ENCODE data around the gene ARHGAP26. TPM values are rescaled to one million over a fixed set of nuclear protein-coding genes. Genes with fewer than 3 reads are reported as not detected.

ARHGAP26 gene
- total RNA-seq, 1 donor: 1.7 TPM

DNA sequence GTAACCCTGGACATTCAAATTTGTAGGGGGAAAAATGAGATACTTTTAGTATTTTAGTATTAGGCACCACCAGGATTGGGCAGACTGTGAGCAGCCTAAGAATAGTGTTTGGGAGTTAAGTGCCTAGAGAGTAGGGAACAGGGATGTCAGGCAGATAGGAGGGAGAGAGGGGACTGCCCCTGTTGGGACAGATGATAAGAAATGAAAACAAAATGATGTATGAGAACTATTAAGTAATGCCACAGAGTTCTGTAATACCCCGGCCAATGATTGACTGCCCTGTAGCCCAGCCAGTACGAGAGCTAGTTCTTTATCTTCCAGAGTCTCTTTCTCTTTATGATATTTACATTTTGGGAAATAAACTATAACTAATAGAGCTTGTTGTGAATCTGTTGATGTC is 24.4 kb downstream of the ARHGAP26 start:
- TF ChIP-seq CTCF (IDR thresholded peaks at IDR 0.05; ENCODE audit: insufficient read depth, low read depth, low read length): no peak
- no peak for DNase-seq (ENCODE audit: low read depth)
- H3K4me3 ChIP-seq (ENCODE audit: low read depth, low read length): no peak overlapping the region

- no peak for DNase-seq (ENCODE audit: low read depth)
- H3K4me3 ChIP-seq (ENCODE audit: low read depth, low read length): no peak overlapping the region
- no peak for TF ChIP-seq CTCF (IDR thresholded peaks at IDR 0.05; ENCODE audit: insufficient read depth, low read depth, low read length)
Observed at GRCh38 chr5:142795251-142795650, 25.1 kb downstream of the ARHGAP26 start.

DNA sequence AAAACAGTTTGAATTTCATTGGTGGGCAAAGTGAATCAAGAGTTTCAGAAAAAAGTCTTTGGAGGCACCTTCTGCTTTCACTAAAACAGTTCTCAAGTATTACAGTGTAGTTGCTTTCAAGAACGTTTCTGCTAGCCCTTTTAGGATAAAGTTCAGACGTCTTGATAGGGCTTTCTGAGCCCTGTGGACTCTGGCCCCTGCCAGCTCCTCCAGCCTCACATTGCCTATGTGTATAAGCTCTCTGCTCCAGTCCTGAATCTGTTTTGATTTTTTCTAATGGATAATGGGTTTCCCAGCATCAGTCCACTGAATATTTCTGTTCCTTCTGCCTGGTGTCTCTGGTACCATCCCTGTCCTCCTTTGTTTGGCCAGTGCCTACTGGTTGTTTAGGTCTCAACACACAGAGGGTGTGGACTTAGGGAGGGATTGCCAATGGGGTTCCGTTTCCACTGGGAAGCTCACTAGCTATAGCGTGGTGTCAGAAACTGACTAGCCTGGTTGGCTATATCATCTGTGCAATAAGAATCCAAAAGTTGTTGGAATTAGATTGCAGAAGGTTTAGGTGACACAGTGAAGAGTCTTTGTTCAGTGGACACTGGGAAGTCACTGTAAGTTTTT is 26.4 kb downstream of the ARHGAP26 start:
- DNase-seq (ENCODE audit: low read depth): no peak
- TF ChIP-seq CTCF (IDR thresholded peaks at IDR 0.05; ENCODE audit: insufficient read depth, low read depth, low read length): no peak
- no peak overlapping the region for H3K4me3 ChIP-seq (ENCODE audit: low read depth, low read length)

GRCh38 chr5:142797420-142797819 is 27.2 kb downstream of the ARHGAP26 start:
- no peak for TF ChIP-seq CTCF (IDR thresholded peaks at IDR 0.05; ENCODE audit: insufficient read depth, low read depth, low read length)
- no peak for DNase-seq (ENCODE audit: low read depth)
- no peak overlapping the region for H3K4me3 ChIP-seq (ENCODE audit: low read depth, low read length)

DNA sequence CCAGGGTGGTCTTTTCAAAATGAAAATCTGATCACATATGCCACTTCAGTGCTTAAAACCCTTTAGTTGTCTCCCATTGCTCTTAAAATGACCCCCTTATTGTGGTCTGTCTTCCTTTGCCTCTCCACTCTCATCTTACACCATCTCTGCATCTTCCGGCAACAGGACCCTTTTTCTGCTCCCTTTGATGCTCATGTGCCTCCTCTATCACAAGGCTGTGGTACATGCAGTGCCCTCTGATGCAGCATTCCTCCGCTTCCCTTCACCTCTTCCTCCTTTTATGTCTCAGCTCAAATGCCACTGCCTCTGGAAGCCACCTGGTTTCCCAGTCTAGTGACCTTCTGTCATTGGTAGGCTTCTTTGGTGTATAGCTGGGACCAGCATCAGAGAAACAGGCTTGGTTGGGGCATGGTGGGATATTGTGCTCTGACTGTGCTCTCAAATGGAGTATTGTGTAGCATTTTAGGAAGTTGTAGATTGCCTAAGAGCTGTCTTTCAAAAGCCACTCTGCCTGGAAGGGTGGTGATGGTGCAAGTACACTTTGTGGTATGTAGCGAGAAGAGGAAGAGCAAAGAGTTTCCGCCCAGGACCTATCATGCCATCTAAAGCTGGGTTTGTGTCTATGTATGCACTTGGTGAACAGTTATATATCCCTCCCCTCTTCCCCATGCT is 28.1 kb downstream of the ARHGAP26 start:
- DNase-seq (ENCODE audit: low read depth): no peak
- TF ChIP-seq CTCF (IDR thresholded peaks at IDR 0.05; ENCODE audit: insufficient read depth, low read depth, low read length): no peak
- H3K4me3 ChIP-seq (ENCODE audit: low read depth, low read length): no peak overlapping the region

- no peak overlapping the region for H3K4me3 ChIP-seq (ENCODE audit: low read depth, low read length)
- DNase-seq (ENCODE audit: low read depth): no peak
- no peak for TF ChIP-seq CTCF (IDR thresholded peaks at IDR 0.05; ENCODE audit: insufficient read depth, low read depth, low read length)
Observed at GRCh38 chr5:142800776-142801494, 30.8 kb downstream of the ARHGAP26 start.
